Activated CD4-positive, alpha-beta T cell treated with anti-CD3 and anti-CD28 coated beads for 36 hours (primary cell): ENCODE results near the gene NPHP4. TPM values are rescaled to one million over a fixed set of nuclear protein-coding genes. Genes with fewer than 3 reads are reported as not detected.

ENCODE experiments used
- ATAC-seq: fragments of 200-7000 bp; cut with Tn5 transposase; one replicate; pipeline ENCODE4 v1.10.0; 2021; ENCODE audit warnings: mild to moderate bottlenecking, moderate library complexity
- CTCF ChIA-PET: fragments of 350-600 bp; sonication (Branson Sonifier 250); formaldehyde crosslinking; loops from one replicate; lab custom pipeline; 2021; ENCODE audit warnings: antibody characterized with exemption; lab: Charles Lee
- POLR2A ChIA-PET: fragments of 350-600 bp; sonication (Branson Sonifier 250); formaldehyde crosslinking; loops from one replicate; lab custom pipeline; 2021; ENCODE audit warnings: antibody characterized with exemption, inconsistent platforms; lab: Charles Lee
- DNase-seq: peaks from one replicate; pipeline ENCODE4 v3.0.0-alpha.2; 2020
- H3K27ac Mint-ChIP-seq: one replicate; pipeline ENCODE4 v1.8.0; 2021; ENCODE audit warnings: mixed read lengths
- H3K27me3 Mint-ChIP-seq: one replicate; pipeline ENCODE4 v1.8.0; 2021; ENCODE audit warnings: mixed read lengths
- H3K36me3 Mint-ChIP-seq: one replicate; pipeline ENCODE4 v1.8.0; 2021; ENCODE audit warnings: low read depth, mixed read lengths
- H3K4me1 Mint-ChIP-seq: one replicate; pipeline ENCODE4 v1.8.0; 2021; ENCODE audit warnings: mixed read lengths
- H3K4me3 Mint-ChIP-seq: one replicate; pipeline ENCODE4 v1.8.0; 2021; ENCODE audit warnings: mild to moderate bottlenecking, moderate library complexity, mixed read lengths
- H3K9me3 Mint-ChIP-seq: one replicate; pipeline ENCODE4 v1.8.0; 2021; ENCODE audit warnings: low read depth, mixed read lengths
- intact Hi-C, 2 experiments: fragments of 100-400 bp; cut with DNase I in 1 of 2; cut with micrococcal nuclease in 1 of 2; formaldehyde crosslinking; loops; one replicate each; pipeline versions ENCODE4 v1.14.2 to v1.15.1; 2022 to 2024; cut with DNase I, micrococcal nuclease
- total RNA-seq, 2 experiments: library from RNA; stranded (reverse); gene quantifications; one replicate each; pipeline ENCODE4 v1.2.3, GENCODE V29; 2021

NPHP4 gene
- total RNA-seq, 2 experiments from 2014 or later = 12.9 to 14.1 TPM

- H3K4me3 Mint-ChIP-seq = no peak overlapping the region
- H3K4me1 Mint-ChIP-seq = no peaks in the 10 kb centered on the region
- intact Hi-C loops = no loop called here
- DNase-seq = no peak
- no peaks in the 10 kb centered on the region for H3K27me3 Mint-ChIP-seq
- H3K36me3 Mint-ChIP-seq = peaks cover 5% of the 10 kb centered on the region
- H3K27ac Mint-ChIP-seq = no peak overlapping the region
- no peak for ATAC-seq
- CTCF ChIA-PET = interaction anchor here (0.7 kb wide), 1 partner anchor 63 kb away, joined by 3 read pairs; no protein-coding TSS in a partner anchor
- H3K9me3 Mint-ChIP-seq = no peaks in the 10 kb centered on the region
- POLR2A ChIA-PET = no interaction called here
These were observed 102.3 kb downstream of the NPHP4 start for GRCh38 chr1:5889901-5890300.

- H3K9me3 Mint-ChIP-seq = no peaks in the 10 kb centered on the region
- ChIA-PET CTCF (no interaction called here), POLR2A (no interaction called here)
- no peak for DNase-seq
- no peak overlapping the region for H3K27ac Mint-ChIP-seq
- no peak for ATAC-seq
- intact Hi-C loops = no loop called here
- H3K36me3 Mint-ChIP-seq = peaks cover under 1% of the 10 kb centered on the region
- H3K4me3 Mint-ChIP-seq = no peak overlapping the region
- no peaks in the 10 kb centered on the region for H3K4me1 Mint-ChIP-seq
- no peaks in the 10 kb centered on the region for H3K27me3 Mint-ChIP-seq
These were observed 102.8 kb downstream of the NPHP4 start for GRCh38 chr1:5889462-5889861.

- no peaks in the 10 kb centered on the region for H3K4me1 Mint-ChIP-seq
- no peak overlapping the region for H3K27ac Mint-ChIP-seq
- DNase-seq (no peak), ATAC-seq (no peak)
- H3K36me3 Mint-ChIP-seq = no peaks in the 10 kb centered on the region
- intact Hi-C loops = no loop called here
- POLR2A ChIA-PET = no interaction called here
- CTCF ChIA-PET = no interaction called here
- H3K9me3 Mint-ChIP-seq = no peaks in the 10 kb centered on the region
- H3K4me3 Mint-ChIP-seq = no peak overlapping the region
- H3K27me3 Mint-ChIP-seq = no peaks in the 10 kb centered on the region
These were observed 103.5 kb downstream of the NPHP4 start for GRCh38 chr1:5888606-5889211.

- H3K27me3 Mint-ChIP-seq = no peaks in the 10 kb centered on the region
- no peaks in the 10 kb centered on the region for H3K36me3 Mint-ChIP-seq
- no peak overlapping the region for H3K4me3 Mint-ChIP-seq
- POLR2A ChIA-PET = no interaction called here
- no peaks in the 10 kb centered on the region for H3K4me1 Mint-ChIP-seq
- H3K27ac Mint-ChIP-seq = no peak overlapping the region
- ATAC-seq (no peak), DNase-seq (no peak)
- CTCF ChIA-PET = no interaction called here
- intact Hi-C loops = no loop called here
- H3K9me3 Mint-ChIP-seq = no peaks in the 10 kb centered on the region
These were observed 104.3 kb downstream of the NPHP4 start for GRCh38 chr1:5887971-5888361.

- no peak overlapping the region for H3K27ac Mint-ChIP-seq
- no peaks in the 10 kb centered on the region for H3K36me3 Mint-ChIP-seq
- CTCF ChIA-PET = no interaction called here
These were observed 104.8 kb downstream of the NPHP4 start for GRCh38 chr1:5887349-5887970.

GRCh38 chr1:5886541-5887348, 105.5 kb downstream of the NPHP4 start:
- H3K27ac Mint-ChIP-seq = no peak overlapping the region
- H3K4me3 Mint-ChIP-seq = no peak overlapping the region
- no peak for DNase-seq
- no peaks in the 10 kb centered on the region for H3K36me3 Mint-ChIP-seq
- H3K27me3 Mint-ChIP-seq = no peaks in the 10 kb centered on the region
- CTCF ChIA-PET = no interaction called here
- ATAC-seq = no peak
- no peaks in the 10 kb centered on the region for H3K4me1 Mint-ChIP-seq
- POLR2A ChIA-PET = no interaction called here
- intact Hi-C loops = no loop called here
- no peaks in the 10 kb centered on the region for H3K9me3 Mint-ChIP-seq

More at GRCh38 chr1:5887349-5887970, 104.8 kb downstream of the NPHP4 start:
- no peak overlapping the region for H3K4me3 Mint-ChIP-seq
- DNase-seq = no peak
- no peaks in the 10 kb centered on the region for H3K27me3 Mint-ChIP-seq
- no peaks in the 10 kb centered on the region for H3K4me1 Mint-ChIP-seq
- H3K9me3 Mint-ChIP-seq = no peaks in the 10 kb centered on the region
- no peak for ATAC-seq
- intact Hi-C loops = no loop called here
- POLR2A ChIA-PET = no interaction called here

GRCh38 chr1:5886140-5886483, 106.1 kb downstream of the NPHP4 start:
- CTCF ChIA-PET = interaction anchor here (0.6 kb wide), 1 partner anchor 14 kb away, joined by 4 read pairs; no protein-coding TSS in a partner anchor
- no peaks in the 10 kb centered on the region for H3K9me3 Mint-ChIP-seq
- no peak overlapping the region for H3K4me3 Mint-ChIP-seq

GRCh38 chr1:5885471-5886139, 106.6 kb downstream of the NPHP4 start:
- Mint-ChIP-seq H3K27me3 (no peaks in the 10 kb centered on the region), H3K9me3 (no peaks in the 10 kb centered on the region), H3K4me1 (no peaks in the 10 kb centered on the region), H3K27ac (no peak overlapping the region), H3K4me3 (no peak overlapping the region), H3K36me3 (peaks cover 3% of the 10 kb centered on the region)
- intact Hi-C loops = no loop called here
- ATAC-seq = no peak
- POLR2A ChIA-PET = no interaction called here
- no peak for DNase-seq
- CTCF ChIA-PET = interaction anchor here (0.6 kb wide), 1 partner anchor 14 kb away, joined by 4 read pairs; no protein-coding TSS in a partner anchor

More at GRCh38 chr1:5886140-5886483, 106.1 kb downstream of the NPHP4 start:
- DNase-seq (no peak), ATAC-seq (no peak)
- intact Hi-C loops = no loop called here
- Mint-ChIP-seq H3K4me1 (no peaks in the 10 kb centered on the region), H3K36me3 (peaks cover under 1% of the 10 kb centered on the region), H3K27ac (no peak overlapping the region), H3K27me3 (no peaks in the 10 kb centered on the region)
- POLR2A ChIA-PET = no interaction called here

- no peak for DNase-seq
- ChIA-PET CTCF (no interaction called here), POLR2A (no interaction called here)
- H3K27ac Mint-ChIP-seq = no peak overlapping the region
- intact Hi-C loops = no loop called here
- H3K9me3 Mint-ChIP-seq = peaks cover 4% of the 10 kb centered on the region
- H3K36me3 Mint-ChIP-seq = peaks cover 13% of the 10 kb centered on the region
- no peaks in the 10 kb centered on the region for H3K27me3 Mint-ChIP-seq
- ATAC-seq = no peak
- H3K4me3 Mint-ChIP-seq = no peak overlapping the region
- H3K4me1 Mint-ChIP-seq = no peaks in the 10 kb centered on the region
These were observed 108.1 kb downstream of the NPHP4 start for GRCh38 chr1:5884110-5884509.

GRCh38 chr1:5883129-5884048, 108.8 kb downstream of the NPHP4 start:
- Mint-ChIP-seq H3K9me3 (peaks cover 4% of the 10 kb centered on the region), H3K4me3 (no peak overlapping the region), H3K27me3 (no peaks in the 10 kb centered on the region), H3K36me3 (peaks cover 14% of the 10 kb centered on the region), H3K27ac (no peak overlapping the region), H3K4me1 (no peaks in the 10 kb centered on the region)
- ChIA-PET CTCF (no interaction called here), POLR2A (no interaction called here)
- ATAC-seq (no peak), DNase-seq (no peak)
- intact Hi-C loops = no loop called here
